ENCODE results near the gene ENPP4.

DNA sequence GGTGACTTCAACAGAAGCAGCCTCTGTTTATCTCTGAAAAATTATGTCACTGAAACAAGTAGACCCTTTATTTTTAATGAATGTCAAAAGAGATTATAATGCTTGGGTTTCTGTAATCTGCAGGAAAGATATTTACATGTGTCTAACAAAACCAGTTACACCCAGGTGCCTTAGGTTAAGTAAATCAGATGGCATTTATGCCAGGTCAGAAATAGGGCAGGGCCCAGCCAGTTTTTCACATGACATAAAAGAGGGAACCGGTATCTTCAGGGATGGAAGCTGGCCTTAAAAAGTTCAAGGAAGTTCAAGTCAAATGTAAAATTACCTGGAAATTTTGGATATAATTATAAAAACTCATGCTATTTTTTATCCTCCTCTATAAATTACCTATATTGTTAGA, 14.2 kb upstream of the ENPP4 start:
- TF ChIP-seq, protein P1, sequence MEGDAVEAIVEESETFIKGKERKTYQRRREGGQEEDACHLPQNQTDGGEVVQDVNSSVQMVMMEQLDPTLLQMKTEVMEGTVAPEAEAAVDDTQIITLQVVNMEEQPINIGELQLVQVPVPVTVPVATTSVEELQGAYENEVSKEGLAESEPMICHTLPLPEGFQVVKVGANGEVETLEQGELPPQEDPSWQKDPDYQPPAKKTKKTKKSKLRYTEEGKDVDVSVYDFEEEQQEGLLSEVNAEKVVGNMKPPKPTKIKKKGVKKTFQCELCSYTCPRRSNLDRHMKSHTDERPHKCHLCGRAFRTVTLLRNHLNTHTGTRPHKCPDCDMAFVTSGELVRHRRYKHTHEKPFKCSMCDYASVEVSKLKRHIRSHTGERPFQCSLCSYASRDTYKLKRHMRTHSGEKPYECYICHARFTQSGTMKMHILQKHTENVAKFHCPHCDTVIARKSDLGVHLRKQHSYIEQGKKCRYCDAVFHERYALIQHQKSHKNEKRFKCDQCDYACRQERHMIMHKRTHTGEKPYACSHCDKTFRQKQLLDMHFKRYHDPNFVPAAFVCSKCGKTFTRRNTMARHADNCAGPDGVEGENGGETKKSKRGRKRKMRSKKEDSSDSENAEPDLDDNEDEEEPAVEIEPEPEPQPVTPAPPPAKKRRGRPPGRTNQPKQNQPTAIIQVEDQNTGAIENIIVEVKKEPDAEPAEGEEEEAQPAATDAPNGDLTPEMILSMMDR (IDR thresholded peaks at IDR 0.05) = no peak
- no peak for TF ChIP-seq POLR2A (IDR thresholded peaks at IDR 0.05)
